HepG2 (cell line): ENCODE measurements around the gene YJEFN3. TPM values are rescaled to one million over a fixed set of nuclear protein-coding genes. Genes with fewer than 3 reads are reported as not detected.

ENCODE experiments used
- ATAC-seq: fragments of 200-7000 bp; cut with Tn5 transposase; 3 replicates; pipeline ENCODE4 v1.9.1; 2020; ENCODE audit warnings: mild to moderate bottlenecking, moderate library complexity
- BruUV-seq: library from RNA; stranded (reverse); fragments of 400-500 nt; replicated peaks from 2 replicates; lab custom pipeline; 2021; lab: Mats Ljungman, UMichigan
- CTCF ChIA-PET: fragments of 300-600 bp; formaldehyde crosslinking; extraction: SDS; loops from one replicate; lab custom pipeline; 2021; ENCODE audit warnings: low total read pairs, inconsistent platforms, low intra/inter-chr PET ratio; lab: Yijun Ruan, JAX
- POLR2A ChIA-PET: fragments of 350-600 bp; sonication (Branson Sonifier 250); formaldehyde crosslinking; loops from one replicate; lab custom pipeline; 2020; ENCODE audit warnings: antibody characterized with exemption, inconsistent platforms; lab: Yijun Ruan, JAX
- DNase-seq: peaks from one replicate; pipeline ENCODE4 v3.0.0-alpha.2; 2015; ENCODE audit warnings: low spot score
- FAIRE-seq: peaks from 3 replicates; lab custom pipeline; 2011; peaks lifted over from hg19 to GRCh38; lab: Jason Lieb, UNC
- H2AFZ ChIP-seq: one replicate; pipeline ENCODE4 v1.6.1; 2011; ENCODE audit warnings: low read length, inconsistent platforms
- H3K27ac ChIP-seq: fragments of 300-600 bp; 3 replicates; pipeline ENCODE4 v1.8.0; 2011; ENCODE audit warnings: mixed run types, mild to moderate bottlenecking, mixed read lengths, low read length, inconsistent platforms; ENCODE audit not compliant: insufficient read depth; ENCODE audit errors: extremely low read length
- H3K27me3 ChIP-seq, 2 experiments: fragments of 200-600 bp in 1 of 2; 2 replicates in 1 of 2; 3 replicates in 1 of 2; pipeline versions ENCODE4 v1.6.0 to v1.8.0; 2011; ENCODE audit warnings: low read length in 2 of 2, mild to moderate bottlenecking in 2 of 2, moderate library complexity in 2 of 2, inconsistent platforms in 1 of 2; ENCODE audit not compliant: insufficient read depth in 2 of 2, control insufficient read depth in 1 of 2
- H3K36me3 ChIP-seq, 2 experiments: fragments of 200-600 bp in 1 of 2; replicated peaks in 1 of 2; 2 replicates in 1 of 2; 3 replicates in 1 of 2; pipeline versions ENCODE4 v1.5.1 to v1.8.0; 2011; ENCODE audit warnings: low read length in 2 of 2, inconsistent platforms in 1 of 2; ENCODE audit not compliant: insufficient read depth in 2 of 2, control insufficient read depth in 1 of 2
- H3K4me1 ChIP-seq: 2 replicates; pipeline ENCODE4 v1.5.1; 2012; ENCODE audit warnings: low read length, inconsistent platforms; ENCODE audit not compliant: insufficient read depth
- H3K4me2 ChIP-seq: 2 replicates; pipeline ENCODE4 v1.6.0; 2011; ENCODE audit warnings: low read depth, low read length, inconsistent platforms
- H3K4me3 ChIP-seq, 3 experiments: fragments of 200-600 bp in 1 of 3; sonication (generic), shearing (Covaris generic) in 1 of 3; replicated peaks in 1 of 3; 2 replicates each; pipeline ENCODE4 v1.5.1; 2011 to 2016; ENCODE audit warnings: low read length in 3 of 3, inconsistent platforms in 2 of 3, low read depth in 2 of 3, mild to moderate bottlenecking in 2 of 3, control low read depth in 1 of 3, mixed read lengths in 1 of 3; ENCODE audit not compliant: insufficient read depth in 1 of 3
- H3K79me2 ChIP-seq: one replicate; pipeline ENCODE4 v1.6.1; 2011; ENCODE audit warnings: low read length, inconsistent platforms; ENCODE audit not compliant: insufficient read depth
- H3K9ac ChIP-seq: 2 replicates; pipeline ENCODE4 v1.6.0; 2011; ENCODE audit warnings: mild to moderate bottlenecking, low read depth, low read length, inconsistent platforms; ENCODE audit not compliant: insufficient read depth
- H3K9me3 ChIP-seq: 2 replicates; pipeline ENCODE4 v1.5.1; 2012; ENCODE audit warnings: mild to moderate bottlenecking, low read length
- H4K20me1 ChIP-seq: 2 replicates; pipeline ENCODE4 v1.6.0; 2011; ENCODE audit warnings: inconsistent platforms, mild to moderate bottlenecking, low read length, moderate library complexity; ENCODE audit not compliant: insufficient read depth
- GATAD1 ChIP-seq: IDR thresholded peaks from 2 replicates; pipeline ENCODE4 v1.6.1; 2016; ENCODE audit warnings: missing genetic modification reagents, missing compliant biosample characterization
- HMGA1 ChIP-seq: sonication (generic); formaldehyde crosslinking; conservative IDR thresholded peaks from 2 replicates; pipeline ENCODE4 v1.4.0; 2020; ENCODE audit warnings: missing genetic modification reagents
- KDM3A ChIP-seq: IDR thresholded peaks from 2 replicates; pipeline ENCODE4 v1.6.1; 2018; ENCODE audit warnings: low read depth, missing compliant biosample characterization
- MAFF ChIP-seq: IDR thresholded peaks from 2 replicates; pipeline ENCODE4 v1.6.1; 2011; ENCODE audit warnings: low read depth, low read length, improper control_type of control experiment
- MAFK ChIP-seq, 2 experiments: IDR thresholded peaks in 1 of 2; conservative IDR thresholded peaks in 1 of 2; 2 replicates each; pipeline ENCODE4 v1.6.1; 2011; ENCODE audit warnings: improper control_type of control experiment in 2 of 2, low read length in 2 of 2
- PCBP2 ChIP-seq: fragments of 200-400 bp; formaldehyde crosslinking; optimal IDR thresholded peaks from 2 replicates; pipeline ENCODE3; 2018; ENCODE audit warnings: low read length, low read depth; ENCODE audit not compliant: poor library complexity, severe bottlenecking
- POGZ ChIP-seq: sonication (generic); formaldehyde crosslinking; IDR thresholded peaks from 2 replicates; pipeline ENCODE4 v1.4.0; 2020; ENCODE audit warnings: mild to moderate bottlenecking, missing genetic modification reagents
- SIN3A ChIP-seq: IDR thresholded peaks from 2 replicates; pipeline ENCODE4 v1.6.1; 2011; ENCODE audit warnings: low read depth, mild to moderate bottlenecking, control low read depth, low read length, borderline replicate concordance
- TCF7L2 ChIP-seq: IDR thresholded peaks from 2 replicates; pipeline ENCODE4 v1.6.1; 2011; ENCODE audit warnings: mild to moderate bottlenecking, low read depth, low read length, moderate library complexity
- TSC22D2 ChIP-seq: sonication (generic); formaldehyde crosslinking; IDR thresholded peaks from 2 replicates; pipeline ENCODE4 v1.5.1; 2020; ENCODE audit warnings: missing genetic modification reagents, mild to moderate bottlenecking, borderline replicate concordance
- ZNF124 ChIP-seq: sonication (generic); formaldehyde crosslinking; IDR thresholded peaks from 2 replicates; pipeline ENCODE4 v1.4.0; 2020; ENCODE audit warnings: missing genetic modification reagents
- ZNF431 ChIP-seq: sonication (generic); formaldehyde crosslinking; IDR thresholded peaks from 2 replicates; pipeline ENCODE4 v1.9.0; 2022; ENCODE audit warnings: missing genetic modification reagents, low read depth, mild to moderate bottlenecking, borderline replicate concordance
- ZNF44 ChIP-seq: sonication (generic); formaldehyde crosslinking; IDR thresholded peaks from 2 replicates; pipeline ENCODE4 v1.5.1; 2020; ENCODE audit warnings: mild to moderate bottlenecking, missing genetic modification reagents
- ZNF546 ChIP-seq: sonication (generic); formaldehyde crosslinking; conservative IDR thresholded peaks from 2 replicates; pipeline ENCODE4 v1.8.1; 2023; ENCODE audit warnings: mild to moderate bottlenecking, missing genetic modification reagents
- ZNF570 ChIP-seq: sonication (generic); formaldehyde crosslinking; IDR thresholded peaks from 2 replicates; pipeline ENCODE4 v1.4.0; 2020; ENCODE audit warnings: mild to moderate bottlenecking, missing genetic modification reagents, borderline replicate concordance
- ZNF629 ChIP-seq: sonication (generic); formaldehyde crosslinking; conservative IDR thresholded peaks from 2 replicates; pipeline ENCODE4 v1.5.0; 2020; ENCODE audit warnings: missing genetic modification reagents
- ZNF75D ChIP-seq: sonication (generic); formaldehyde crosslinking; IDR thresholded peaks from 2 replicates; pipeline ENCODE4 v1.8.1; 2023; ENCODE audit warnings: missing genetic modification reagents, mild to moderate bottlenecking, borderline replicate concordance
- ZSCAN22 ChIP-seq: sonication (generic); formaldehyde crosslinking; IDR thresholded peaks from 2 replicates; pipeline ENCODE4 v1.4.0; 2020; ENCODE audit warnings: mild to moderate bottlenecking, missing genetic modification reagents
- WGBS: methylation state at CpG from one replicate; pipeline ENCODE4 v1.1.6; 2017; ENCODE audit warnings: low lambda C conversion rate; 5-methylcytosine and 5-hydroxymethylcytosine counted together
- in situ Hi-C: cut with HindIII; loops from 2 replicates; pipeline ENCODE4 v1.10.0; 2017; ENCODE audit warnings: low pct_unique_long_range_greater_than_20kb; ENCODE audit not compliant: extremely low pct_ligation_motif_present
- intact Hi-C: fragments of 100-400 bp; cut with micrococcal nuclease; formaldehyde crosslinking; loops from one replicate; pipeline ENCODE4 v1.10.0; 2022; ENCODE audit not compliant: unreplicated experiment
- polyA plus RNA-seq, 8 experiments: library from polyadenylated mRNA; depleted of rRNA in 3 of 8; stranded (reverse) in 7 of 8; unstranded in 1 of 8; fragments of >200 nt; fragmentation: Illumina TruSeq in 4 of 8; extraction: Trizol in 4 of 8; gene quantifications; 2 replicates each; pipeline versions ENCODE4 v1.2.1 to v1.2.3, GENCODE V29; 2011 to 2016; ENCODE audit warnings: low read depth in 4 of 8, missing spikeins in 1 of 8, mixed read lengths in 1 of 8; ENCODE audit not compliant: insufficient read depth in 1 of 8
- total RNA-seq, 5 experiments: library from RNA; depleted of rRNA; stranded (reverse); fragments of >200 nt; fragmentation: Illumina TruSeq; extraction: Trizol; gene quantifications; 2 replicates each; pipeline ENCODE4 v1.2.3, GENCODE V29; 2016; ENCODE audit warnings: low read depth in 1 of 5
- TF ChIP-seq, protein P1 (sequence below): sonication (generic); formaldehyde crosslinking; IDR thresholded peaks from 2 replicates; pipeline ENCODE4 v1.5.0; 2020; ENCODE audit warnings: missing genetic modification reagents, mild to moderate bottlenecking, borderline replicate concordance

YJEFN3 gene
- total and polyA plus RNA-seq, 2 of the 13 experiments (the other 11 are each of a cell fraction or from before 2014, with no cell fraction given) = 0.89 to 4.0 TPM

DNA sequence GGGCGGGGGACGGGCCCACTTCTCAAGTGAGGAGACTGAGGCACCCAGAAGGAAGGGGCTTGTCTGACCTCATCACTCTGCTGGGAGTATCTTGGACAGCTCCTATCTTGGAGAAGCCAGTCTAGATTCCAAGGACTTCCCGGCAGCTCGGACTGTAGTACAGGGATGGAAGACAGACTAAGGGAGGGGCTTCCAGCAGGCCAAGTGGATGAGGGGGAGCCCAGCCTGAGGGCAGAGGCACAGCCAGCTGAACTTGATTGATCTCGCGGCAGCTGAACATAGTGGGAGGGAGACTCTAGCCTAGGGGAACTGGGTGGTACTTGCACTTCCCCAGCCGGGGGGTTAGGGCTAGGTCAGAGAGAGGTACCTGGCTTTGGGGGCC lies 10.1 kb downstream of the YJEFN3 start:
- H4K20me1 ChIP-seq = no peaks in the 10 kb centered on the region
- peak overlapping the region; percentile 50; the same call in 1 of the 2 replicates for H3K4me2 ChIP-seq
- TF ChIP-seq PCBP2 = no peak
- TF ChIP-seq ZNF629 (CRISPR knock-in tag) = 0 out of 2 replicates have a peak, but pooled peaks have one; percentile 39
- TF ChIP-seq GATAD1 (CRISPR knock-in tag) = no peak
- TF ChIP-seq ZSCAN22 = 0 out of 2 replicates have a peak, but pooled peaks have one; percentile 48
- BruUV-seq = no TSS peak
- peak overlapping the region in 2 of 3 experiments; percentile 6 to 61; a peak in 1 of 6 replicates for H3K4me3 ChIP-seq
- H3K36me3 ChIP-seq = no peaks in the 10 kb centered on the region
- H3K27me3 ChIP-seq = peaks cover 0 to 10% of the 10 kb centered on the region in 2 experiments; a peak in 1 of 5 replicates
- H3K4me1 ChIP-seq = 0 out of 2 replicates have a peak, but pooled peaks cover 5% of the 10 kb centered on the region
- POLR2A ChIA-PET = no interaction called here
- no peak overlapping the region for H2AFZ ChIP-seq
- no peak overlapping the region for H3K27ac ChIP-seq
- no peaks in the 10 kb centered on the region for H3K9me3 ChIP-seq
- in situ Hi-C loops = loop anchor here (5.0 to 25.0 kb wide), 2 partner anchors 104 to 424 kb away; partner anchors contain the start of gene GMIP
- no peak for DNase-seq
- H3K79me2 ChIP-seq = no peaks in the 10 kb centered on the region
- FAIRE-seq = no peak
- peak; percentile 5; the same call in 2 of the 3 replicates for ATAC-seq
- H3K9ac ChIP-seq = no peak overlapping the region
- CTCF ChIA-PET = no interaction called here
- 77% methylated on average over 5 of the region's 7 CpGs for WGBS
- intact Hi-C loops = no loop called here

DNA sequence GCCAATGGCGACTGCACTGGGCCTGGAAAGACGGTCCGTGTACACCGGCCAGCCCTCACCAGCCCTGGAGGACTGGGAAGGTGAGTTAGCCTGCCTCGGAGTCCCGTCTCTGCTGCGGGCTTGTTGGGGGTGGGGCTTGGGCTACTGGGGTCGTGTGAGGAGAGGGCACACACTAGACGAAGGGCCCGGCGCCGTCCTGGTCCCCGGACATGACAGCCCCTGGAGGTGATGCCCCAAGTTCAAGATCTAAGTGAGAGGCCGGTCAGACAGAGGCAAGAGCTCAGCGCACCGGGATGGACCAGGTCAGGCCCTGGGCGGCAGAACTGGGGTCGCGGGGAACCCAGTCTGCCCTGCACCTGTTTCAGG lies 11.0 kb downstream of the YJEFN3 start:
- H3K9ac ChIP-seq = no peak overlapping the region
- no peak overlapping the region for H2AFZ ChIP-seq
- no peak overlapping the region for H3K4me2 ChIP-seq
- WGBS = 67% methylated on average over 9 of the region's 19 CpGs
- H3K9me3 ChIP-seq = no peaks in the 10 kb centered on the region
- no peak overlapping the region for H3K27ac ChIP-seq
- H3K36me3 ChIP-seq = no peaks in the 10 kb centered on the region
- ChIA-PET CTCF (no interaction called here), POLR2A (no interaction called here)
- no peaks in the 10 kb centered on the region for H4K20me1 ChIP-seq
- no peaks in the 10 kb centered on the region for H3K79me2 ChIP-seq
- no TSS peak for BruUV-seq
- FAIRE-seq (no peak), DNase-seq (no peak), ATAC-seq (peak; percentile 3; the same call in 1 of the 3 replicates)
- peaks cover 0 to 10% of the 10 kb centered on the region in 2 experiments; a peak in 1 of 5 replicates for H3K27me3 ChIP-seq
- intact Hi-C loops = no loop called here
- H3K4me3 ChIP-seq = no peak overlapping the region
- in situ Hi-C loops = loop anchor here (5.0 to 25.0 kb wide), 2 partner anchors 103 to 423 kb away; partner anchors contain the start of gene GMIP
- 0 out of 2 replicates have a peak, but pooled peaks cover 5% of the 10 kb centered on the region for H3K4me1 ChIP-seq
- TF ChIP-seq ZNF570 (CRISPR knock-in tag) (no peak), ZNF44 (no peak), ZNF124 (no peak), ZNF546 (no peak), ZNF75D (CRISPR knock-in tag) (no peak), SIN3A (no peak), POGZ (CRISPR knock-in tag) (no peak), MAFK (conservative IDR thresholded peaks at IDR 0.05 in 1 of 2, IDR thresholded peaks at IDR 0.05 in 1 of 2; ENCODE audit: low read length in 2 of 2) (no peak), HMGA1 (CRISPR knock-in tag) (no peak), ZNF431 (CRISPR knock-in tag) (no peak), MAFF (no peak), TSC22D2 (no peak), TCF7L2 (no peak), KDM3A (CRISPR knock-in tag) (no peak)
- TF ChIP-seq, protein P1, sequence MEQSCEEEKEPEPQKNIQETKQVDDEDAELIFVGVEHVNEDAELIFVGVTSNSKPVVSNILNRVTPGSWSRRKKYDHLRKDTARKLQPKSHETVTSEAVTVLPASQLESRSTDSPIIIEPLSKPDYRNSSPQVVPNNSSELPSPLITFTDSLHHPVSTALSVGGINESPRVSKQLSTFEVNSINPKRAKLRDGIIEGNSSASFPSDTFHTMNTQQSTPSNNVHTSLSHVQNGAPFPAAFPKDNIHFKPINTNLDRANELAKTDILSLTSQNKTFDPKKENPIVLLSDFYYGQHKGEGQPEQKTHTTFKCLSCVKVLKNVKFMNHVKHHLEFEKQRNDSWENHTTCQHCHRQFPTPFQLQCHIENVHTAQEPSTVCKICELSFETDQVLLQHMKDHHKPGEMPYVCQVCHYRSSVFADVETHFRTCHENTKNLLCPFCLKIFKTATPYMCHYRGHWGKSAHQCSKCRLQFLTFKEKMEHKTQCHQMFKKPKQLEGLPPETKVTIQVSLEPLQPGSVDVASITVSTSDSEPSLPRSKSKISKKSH (CRISPR knock-in tag) = no peak
